Erythroblast (primary cell): ENCODE data around the gene IL6ST.

Source experiments
- GATA1 ChIP-seq: IDR thresholded peaks from 2 replicates; pipeline ENCODE4 v1.6.1; 2011; ENCODE audit warnings: low read depth, mild to moderate bottlenecking, control low read depth, low read length, moderate library complexity
- POLR2A ChIP-seq: IDR thresholded peaks from 2 replicates; pipeline ENCODE4 v1.6.1; 2011; ENCODE audit warnings: mild to moderate bottlenecking, low read length

DNA sequence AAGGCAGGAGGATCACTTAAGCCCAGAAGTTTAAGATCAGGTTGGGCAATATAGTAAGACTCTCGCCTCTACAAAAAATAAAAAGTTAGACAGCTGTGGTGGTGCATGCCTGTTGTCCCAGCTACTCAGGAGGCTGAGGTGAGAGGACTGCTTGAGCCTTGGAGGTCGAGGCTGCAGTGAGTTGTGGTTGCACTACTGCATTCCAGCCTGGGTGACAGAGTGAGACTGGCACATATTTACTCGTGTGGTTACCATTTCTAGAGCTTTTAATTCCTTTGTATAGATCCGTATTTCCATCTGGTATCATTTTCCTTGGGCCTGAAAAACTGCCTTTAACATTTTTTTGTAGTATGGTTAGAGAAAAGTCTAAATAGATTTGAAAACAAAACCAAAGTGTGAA lies 7.8 kb downstream of the IL6ST start:
- TF ChIP-seq POLR2A (no peak), GATA1 (no peak)
